GM12873 (cell line): Measurements from ENCODE around the gene PPIE.

ENCODE experiments used
- TF ChIP-seq, protein P1 (sequence below): IDR thresholded peaks from 2 replicates; pipeline ENCODE4 v1.5.1; 2012; ENCODE audit warnings: low read depth, mild to moderate bottlenecking, moderate library complexity, low read length, control low read depth; ENCODE audit not compliant: insufficient read depth; ENCODE audit errors: missing control alignments

PPIE gene

DNA sequence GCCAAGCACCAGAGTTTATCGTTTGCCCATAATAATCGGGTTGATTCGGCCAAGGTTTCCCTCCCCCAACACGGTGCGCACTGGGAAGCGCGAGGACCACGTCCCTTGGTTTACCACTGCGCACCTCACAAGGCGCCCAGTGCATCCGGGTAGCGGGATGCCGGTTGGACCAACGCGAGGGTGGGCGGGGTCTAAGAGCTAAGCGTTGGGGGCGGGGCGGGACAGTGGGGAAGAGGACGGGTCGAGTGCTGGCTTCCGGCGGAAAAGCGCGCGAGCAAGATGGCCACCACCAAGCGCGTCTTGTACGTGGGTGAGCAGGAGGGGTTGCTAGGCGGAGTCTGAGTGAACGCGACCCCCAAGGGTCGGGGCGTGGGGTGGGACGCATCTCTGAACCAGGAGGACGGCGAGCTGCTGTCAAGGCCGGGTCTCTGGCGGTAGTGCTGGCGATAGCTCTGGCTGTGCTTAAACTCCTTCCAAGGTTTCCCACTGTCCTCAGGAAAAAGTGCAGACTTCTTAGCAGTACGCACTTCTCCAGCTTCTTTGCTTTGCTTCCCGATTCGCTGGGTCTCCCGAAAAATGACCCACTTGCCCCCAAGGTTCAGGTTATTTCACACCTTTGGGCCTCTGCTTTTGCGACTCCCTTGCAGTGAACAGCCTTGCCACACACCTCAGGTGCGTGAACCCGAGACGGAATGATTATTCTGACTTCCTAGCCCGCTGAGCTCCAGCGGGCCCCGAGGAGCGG lies at the start of gene PPIE:
TSS of gene PPIE (plus strand) at position 261 of the 745 bp plus-strand sequence. CDS start at position 280, 19 bp downstream.
- TF ChIP-seq, protein P1, sequence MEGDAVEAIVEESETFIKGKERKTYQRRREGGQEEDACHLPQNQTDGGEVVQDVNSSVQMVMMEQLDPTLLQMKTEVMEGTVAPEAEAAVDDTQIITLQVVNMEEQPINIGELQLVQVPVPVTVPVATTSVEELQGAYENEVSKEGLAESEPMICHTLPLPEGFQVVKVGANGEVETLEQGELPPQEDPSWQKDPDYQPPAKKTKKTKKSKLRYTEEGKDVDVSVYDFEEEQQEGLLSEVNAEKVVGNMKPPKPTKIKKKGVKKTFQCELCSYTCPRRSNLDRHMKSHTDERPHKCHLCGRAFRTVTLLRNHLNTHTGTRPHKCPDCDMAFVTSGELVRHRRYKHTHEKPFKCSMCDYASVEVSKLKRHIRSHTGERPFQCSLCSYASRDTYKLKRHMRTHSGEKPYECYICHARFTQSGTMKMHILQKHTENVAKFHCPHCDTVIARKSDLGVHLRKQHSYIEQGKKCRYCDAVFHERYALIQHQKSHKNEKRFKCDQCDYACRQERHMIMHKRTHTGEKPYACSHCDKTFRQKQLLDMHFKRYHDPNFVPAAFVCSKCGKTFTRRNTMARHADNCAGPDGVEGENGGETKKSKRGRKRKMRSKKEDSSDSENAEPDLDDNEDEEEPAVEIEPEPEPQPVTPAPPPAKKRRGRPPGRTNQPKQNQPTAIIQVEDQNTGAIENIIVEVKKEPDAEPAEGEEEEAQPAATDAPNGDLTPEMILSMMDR = no peak

DNA sequence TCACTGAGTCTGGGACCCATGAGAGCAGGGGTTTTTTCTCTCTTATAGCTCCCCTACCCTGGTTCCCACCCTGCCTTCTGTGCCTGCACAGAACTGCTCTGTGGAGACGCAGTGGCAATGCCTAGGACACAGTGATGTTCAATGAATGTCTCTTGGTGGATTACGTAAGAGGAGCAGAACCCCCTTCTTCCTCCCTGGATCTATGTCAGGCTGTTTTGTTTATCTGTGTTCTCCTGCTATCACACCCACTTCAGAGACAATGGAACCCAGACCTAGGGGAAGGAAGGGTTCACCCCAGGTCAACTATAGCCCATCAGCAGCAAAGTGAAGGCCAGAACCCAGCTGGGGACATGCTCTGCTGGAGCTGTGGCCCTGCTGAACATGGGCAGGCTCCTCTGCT lies 49.5 kb upstream of the PPIE start:
- TF ChIP-seq, protein P1 = no peak

DNA sequence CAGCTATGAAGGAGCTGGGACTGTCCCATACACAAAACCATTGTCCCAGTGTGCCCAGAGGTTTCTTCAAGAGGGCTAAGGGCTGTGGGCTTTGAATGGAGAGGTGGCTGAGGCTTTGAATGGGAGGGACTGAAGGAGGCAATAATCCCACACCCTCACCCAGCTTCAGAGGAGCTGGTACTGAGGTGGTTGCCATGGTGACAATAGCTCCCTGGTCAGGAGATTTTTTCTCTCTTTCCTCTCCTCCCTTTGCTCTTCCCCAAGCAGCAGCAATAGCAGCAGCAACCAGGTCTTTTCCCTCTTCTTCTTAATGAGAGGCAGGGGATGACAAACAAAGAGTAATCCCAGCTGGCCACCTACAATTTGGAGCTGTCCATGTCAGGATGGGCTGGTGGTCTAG lies 49.0 kb upstream of the PPIE start:
- TF ChIP-seq, protein P1 = no peak

- TF ChIP-seq, protein P1 = no peak
Observed at GRCh38 chr1:39690225-39690624, 48.5 kb upstream of the PPIE start.

GRCh38 chr1:39690794-39691382 lies 47.8 kb upstream of the PPIE start:
- TF ChIP-seq, protein P1 = no peak

- TF ChIP-seq, protein P1 = no peak
Observed at GRCh38 chr1:39691383-39692151, 47.1 kb upstream of the PPIE start, which contains the start of gene HPCAL4. TSS of gene HPCAL4 (minus strand) at chr1:39691433. CDS start at chr1:39684603, 6,830 bp downstream.
